Measurements from ENCODE around the gene TP53TG3C.
"Not testable (repeated sequence)": the region's sequence is repeated elsewhere in the genome, so short reads cannot be mapped to it uniquely, and the experiment has no call there.

TP53TG3C gene

GRCh38 chr16:33193926-33194325 is at the start of gene TP53TG3C:
Gene TP53TG3C (plus strand): TSS chr16:33194226. CDS start chr16:33194294, 68 bp downstream.
- not testable (repeated sequence) for DNase-seq
